Trophoblast cell (in vitro differentiated cells and primary cell): ENCODE measurements around the gene PDE4B.
A peak's percentile ranks its signal among the peaks of the same experiment; 100 is the strongest.

Experiments
- DNase-seq, 2 donors: peaks; one replicate each; pipeline ENCODE4 v3.0.0-alpha.2; 2016
- H2AFZ ChIP-seq: 2 replicates; pipeline ENCODE4 v1.6.1; 2013; ENCODE audit warnings: low read length, moderate library complexity, mild to moderate bottlenecking; ENCODE audit not compliant: insufficient read depth, poor library complexity
- H2AK5ac ChIP-seq: 2 replicates; pipeline ENCODE4 v1.6.1; 2013; ENCODE audit warnings: mild to moderate bottlenecking, low read length
- H2BK120ac ChIP-seq: 2 replicates; pipeline ENCODE4 v1.6.1; 2013; ENCODE audit warnings: low read length, mild to moderate bottlenecking, moderate library complexity; ENCODE audit not compliant: insufficient read depth, poor library complexity
- H2BK12ac ChIP-seq: 2 replicates; pipeline ENCODE4 v1.6.1; 2013; ENCODE audit warnings: mild to moderate bottlenecking, low read length, moderate library complexity
- H2BK5ac ChIP-seq: 2 replicates; pipeline ENCODE4 v1.6.1; 2013; ENCODE audit warnings: low read length, low read depth, moderate library complexity, mild to moderate bottlenecking; ENCODE audit not compliant: poor library complexity
- H3K14ac ChIP-seq: 2 replicates; pipeline ENCODE4 v1.6.1; 2013; ENCODE audit warnings: mild to moderate bottlenecking, low read length
- H3K18ac ChIP-seq: 2 replicates; pipeline ENCODE4 v1.6.1; 2013; ENCODE audit warnings: mild to moderate bottlenecking, low read length
- H3K23ac ChIP-seq: 2 replicates; pipeline ENCODE4 v1.6.1; 2013; ENCODE audit warnings: low read length
- H3K27ac ChIP-seq: 2 replicates; pipeline ENCODE4 v1.5.1; 2013; ENCODE audit warnings: low read depth, mild to moderate bottlenecking, inconsistent platforms, low read length, moderate library complexity
- H3K27me3 ChIP-seq: 2 replicates; pipeline ENCODE4 v1.6.1; 2013; ENCODE audit warnings: inconsistent platforms, mild to moderate bottlenecking, low read length, moderate library complexity; ENCODE audit not compliant: insufficient read depth
- H3K36me3 ChIP-seq, 2 experiments: 1 replicate in 1 of 2; 2 replicates in 1 of 2; pipeline ENCODE4 v1.6.1; 2013; ENCODE audit warnings: low read length in 2 of 2, mild to moderate bottlenecking in 2 of 2, moderate library complexity in 1 of 2; ENCODE audit not compliant: insufficient read depth in 2 of 2, control insufficient read depth in 1 of 2
- H3K4ac ChIP-seq: 2 replicates; pipeline ENCODE4 v1.6.1; 2013; ENCODE audit warnings: low read depth, mild to moderate bottlenecking, low read length, moderate library complexity
- H3K4me1 ChIP-seq, 2 experiments: 1 replicate in 1 of 2; 2 replicates in 1 of 2; pipeline ENCODE4 v1.6.1; 2013; ENCODE audit warnings: low read length in 2 of 2, mild to moderate bottlenecking in 2 of 2, moderate library complexity in 1 of 2; ENCODE audit not compliant: insufficient read depth in 2 of 2, control insufficient read depth in 1 of 2
- H3K4me2 ChIP-seq: 2 replicates; pipeline ENCODE4 v1.6.1; 2013; ENCODE audit warnings: inconsistent platforms, mild to moderate bottlenecking, low read length, moderate library complexity
- H3K4me3 ChIP-seq: 2 replicates; pipeline ENCODE4 v1.5.1; 2013; ENCODE audit warnings: mild to moderate bottlenecking, low read depth, low read length, inconsistent platforms
- H3K79me1 ChIP-seq: one replicate; pipeline ENCODE4 v1.6.1; 2013; ENCODE audit warnings: low read length
- H3K79me2 ChIP-seq: 2 replicates; pipeline ENCODE4 v1.6.1; 2013; ENCODE audit warnings: low read length, mild to moderate bottlenecking; ENCODE audit not compliant: control insufficient read depth, insufficient read depth, poor library complexity
- H3K9ac ChIP-seq: 2 replicates; pipeline ENCODE4 v1.6.1; 2013; ENCODE audit warnings: mild to moderate bottlenecking, low read length
- H3K9me3 ChIP-seq: 2 replicates; pipeline ENCODE4 v1.6.1; 2013; ENCODE audit warnings: low read depth, mild to moderate bottlenecking, control low read depth, inconsistent platforms, low read length; ENCODE audit not compliant: insufficient read depth
- H4K12ac ChIP-seq: 2 replicates; pipeline ENCODE4 v1.6.1; 2013; ENCODE audit warnings: low read depth, mild to moderate bottlenecking, low read length, moderate library complexity
- H4K8ac ChIP-seq: 2 replicates; pipeline ENCODE4 v1.6.1; 2013; ENCODE audit warnings: low read depth, mild to moderate bottlenecking, low read length, moderate library complexity
- H4K91ac ChIP-seq: one replicate; pipeline ENCODE4 v1.6.1; 2013; ENCODE audit warnings: low read depth, mild to moderate bottlenecking, low read length, moderate library complexity
- WGBS: extraction: QIAGEN DNeasy Blood & Tissue Kit; methylation state at CpG from one replicate; pipeline ENCODE4 v1.1.7; 2013; ENCODE audit warnings: missing lambda C conversion rate; ENCODE audit not compliant: insufficient read length, insufficient coverage; ENCODE audit errors: extremely low coverage; 5-methylcytosine and 5-hydroxymethylcytosine counted together

PDE4B gene

DNA sequence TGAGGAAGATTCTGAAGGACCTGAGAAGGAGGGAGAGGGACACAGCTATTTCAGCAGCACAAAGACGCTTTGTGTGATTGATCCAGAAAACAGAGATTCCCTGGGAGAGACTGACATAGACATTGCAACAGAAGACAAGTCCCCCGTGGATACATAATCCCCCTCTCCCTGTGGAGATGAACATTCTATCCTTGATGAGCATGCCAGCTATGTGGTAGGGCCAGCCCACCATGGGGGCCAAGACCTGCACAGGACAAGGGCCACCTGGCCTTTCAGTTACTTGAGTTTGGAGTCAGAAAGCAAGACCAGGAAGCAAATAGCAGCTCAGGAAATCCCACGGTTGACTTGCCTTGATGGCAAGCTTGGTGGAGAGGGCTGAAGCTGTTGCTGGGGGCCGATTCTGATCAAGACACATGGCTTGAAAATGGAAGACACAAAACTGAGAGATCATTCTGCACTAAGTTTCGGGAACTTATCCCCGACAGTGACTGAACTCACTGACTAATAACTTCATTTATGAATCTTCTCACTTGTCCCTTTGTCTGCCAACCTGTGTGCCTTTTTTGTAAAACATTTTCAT lies 579.9 kb downstream of the PDE4B start:
- no peak overlapping the region for H2BK12ac ChIP-seq
- H3K79me1 ChIP-seq: peaks cover 3% of the 10 kb centered on the region
- H4K91ac ChIP-seq: peak overlapping the region; percentile 64
- no peak overlapping the region for H3K4me2 ChIP-seq
- H2AFZ ChIP-seq: no peak overlapping the region
- no peaks in the 10 kb centered on the region for H3K27me3 ChIP-seq
- H3K4me1 ChIP-seq: peaks cover 0 to 7% of the 10 kb centered on the region in 2 experiments
- H3K4ac ChIP-seq: no peak overlapping the region
- H4K12ac ChIP-seq: no peak overlapping the region
- peak overlapping the region; percentile 8 for H2BK5ac ChIP-seq
- no CpG with 5 or more reads among the region's 6 CpGs for WGBS
- peaks cover 1% of the 10 kb centered on the region for H3K9me3 ChIP-seq
- no peak overlapping the region for H3K9ac ChIP-seq
- no peak overlapping the region for H3K4me3 ChIP-seq
- H3K23ac ChIP-seq: no peak overlapping the region
- no peaks in the 10 kb centered on the region for H3K79me2 ChIP-seq
- H2AK5ac ChIP-seq: peak overlapping the region; percentile 3
- H3K14ac ChIP-seq: no peak overlapping the region
- peak overlapping the region; percentile 77 for H3K27ac ChIP-seq
- DNase-seq: peak in 1 of 2 donors; percentile 27
- no peak overlapping the region for H3K18ac ChIP-seq
- H4K8ac ChIP-seq: no peak overlapping the region
- H2BK120ac ChIP-seq: peak overlapping the region; percentile 4
- H3K36me3 ChIP-seq: no peaks in the 10 kb centered on the region

DNA sequence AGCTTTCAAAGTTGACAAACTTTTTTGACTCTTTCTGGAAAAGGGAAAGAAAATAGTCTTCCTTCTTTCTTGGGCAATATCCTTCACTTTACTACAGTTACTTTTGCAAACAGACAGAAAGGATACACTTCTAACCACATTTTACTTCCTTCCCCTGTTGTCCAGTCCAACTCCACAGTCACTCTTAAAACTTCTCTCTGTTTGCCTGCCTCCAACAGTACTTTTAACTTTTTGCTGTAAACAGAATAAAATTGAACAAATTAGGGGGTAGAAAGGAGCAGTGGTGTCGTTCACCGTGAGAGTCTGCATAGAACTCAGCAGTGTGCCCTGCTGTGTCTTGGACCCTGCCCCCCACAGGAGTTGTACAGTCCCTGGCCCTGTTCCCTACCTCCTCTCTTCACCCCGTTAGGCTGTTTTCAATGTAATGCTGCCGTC lies 580.5 kb downstream of the PDE4B start:
- Histone ChIP-seq H3K9ac (no peak overlapping the region), H4K8ac (no peak overlapping the region), H3K79me2 (no peaks in the 10 kb centered on the region), H3K4me1 (peaks cover 0 to 7% of the 10 kb centered on the region in 2 experiments), H4K91ac (no peak overlapping the region), H3K18ac (no peak overlapping the region), H3K36me3 (no peaks in the 10 kb centered on the region), H2BK5ac (no peak overlapping the region), H3K27me3 (no peaks in the 10 kb centered on the region), H2BK120ac (no peak overlapping the region), H3K23ac (no peak overlapping the region), H3K9me3 (peaks cover 1% of the 10 kb centered on the region), H3K27ac (no peak overlapping the region), H3K79me1 (peaks cover 3% of the 10 kb centered on the region), H3K4ac (no peak overlapping the region), H2AFZ (no peak overlapping the region), H3K14ac (no peak overlapping the region), H4K12ac (no peak overlapping the region), H2AK5ac (no peak overlapping the region), H3K4me2 (no peak overlapping the region), H3K4me3 (no peak overlapping the region), H2BK12ac (no peak overlapping the region)
- no CpG with 5 or more reads among the region's 4 CpGs for WGBS
- no peak for DNase-seq

DNA sequence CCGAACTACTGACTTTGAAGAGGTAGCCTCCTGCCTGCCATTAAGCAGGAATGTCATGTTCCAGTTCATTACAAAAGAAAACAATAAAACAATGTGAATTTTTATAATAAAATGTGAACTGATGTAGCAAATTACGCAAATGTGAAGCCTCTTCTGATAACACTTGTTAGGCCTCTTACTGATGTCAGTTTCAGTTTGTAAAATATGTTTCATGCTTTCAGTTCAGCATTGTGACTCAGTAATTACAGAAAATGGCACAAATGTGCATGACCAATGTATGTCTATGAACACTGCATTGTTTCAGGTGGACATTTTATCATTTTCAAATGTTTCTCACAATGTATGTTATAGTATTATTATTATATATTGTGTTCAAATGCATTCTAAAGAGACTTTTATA lies 581.5 kb downstream of the PDE4B start:
- Histone ChIP-seq H3K79me2 (no peaks in the 10 kb centered on the region), H3K79me1 (peaks cover 3% of the 10 kb centered on the region), H2AK5ac (no peak overlapping the region), H2AFZ (no peak overlapping the region), H3K18ac (no peak overlapping the region), H3K27ac (no peak overlapping the region), H3K4ac (no peak overlapping the region), H4K91ac (no peak overlapping the region), H2BK120ac (no peak overlapping the region), H2BK12ac (no peak overlapping the region), H4K12ac (no peak overlapping the region), H3K23ac (no peak overlapping the region), H3K4me1 (peaks cover 0 to 7% of the 10 kb centered on the region in 2 experiments), H2BK5ac (no peak overlapping the region), H3K4me3 (no peak overlapping the region), H3K36me3 (no peaks in the 10 kb centered on the region), H3K9me3 (peaks cover 1% of the 10 kb centered on the region), H3K4me2 (no peak overlapping the region), H3K9ac (no peak overlapping the region), H4K8ac (no peak overlapping the region), H3K27me3 (no peaks in the 10 kb centered on the region), H3K14ac (no peak overlapping the region)
- no CpG with 5 or more reads among the region's 2 CpGs for WGBS
- DNase-seq: no peak

DNA sequence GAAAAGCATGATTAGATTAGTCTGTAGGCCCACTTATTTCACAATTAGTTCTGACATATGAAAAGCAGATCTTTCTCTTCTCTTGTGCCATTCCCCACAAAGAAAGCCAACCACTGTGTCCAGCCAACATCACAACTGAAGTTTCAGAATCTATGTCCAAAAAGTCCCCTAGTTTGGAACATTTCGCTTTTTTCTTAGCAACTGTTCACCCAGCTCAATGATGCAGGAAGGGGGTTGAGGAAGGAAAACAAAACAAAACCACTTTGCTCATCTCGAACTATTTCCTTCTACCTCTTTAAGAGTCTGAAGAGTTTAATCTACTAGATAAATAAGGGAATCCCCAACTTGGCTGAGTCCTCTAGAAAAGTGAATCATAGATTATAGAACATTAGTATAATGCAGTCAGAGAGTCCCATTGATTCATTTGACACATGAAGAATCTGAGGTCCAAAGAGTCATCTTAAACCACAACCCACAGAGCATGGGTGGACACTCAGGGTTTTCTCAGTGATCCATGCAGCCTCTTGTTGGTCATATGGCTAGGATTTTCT lies 581.9 kb downstream of the PDE4B start:
- no peak overlapping the region for H2BK120ac ChIP-seq
- no CpG with 5 or more reads among the region's 2 CpGs for WGBS

More for the DNA sequence above, 581.9 kb downstream of the PDE4B start:
- H3K27me3 ChIP-seq: no peaks in the 10 kb centered on the region
- H3K4ac ChIP-seq: no peak overlapping the region
- no peak overlapping the region for H2AFZ ChIP-seq
- H3K18ac ChIP-seq: no peak overlapping the region
- no peak overlapping the region for H3K4me3 ChIP-seq
- no peak overlapping the region for H2AK5ac ChIP-seq
- H3K27ac ChIP-seq: no peak overlapping the region
- no peak overlapping the region for H3K14ac ChIP-seq
- no peaks in the 10 kb centered on the region for H3K79me2 ChIP-seq
- H3K36me3 ChIP-seq: no peaks in the 10 kb centered on the region
- H4K8ac ChIP-seq: no peak overlapping the region
- H4K12ac ChIP-seq: no peak overlapping the region
- H3K79me1 ChIP-seq: peaks cover 3% of the 10 kb centered on the region
- H4K91ac ChIP-seq: no peak overlapping the region
- no peak overlapping the region for H2BK5ac ChIP-seq
- peak in 1 of 2 donors; percentile 30 for DNase-seq
- H3K9me3 ChIP-seq: peaks cover 1% of the 10 kb centered on the region
- no peak overlapping the region for H3K9ac ChIP-seq
- H3K4me2 ChIP-seq: no peak overlapping the region
- H3K23ac ChIP-seq: no peak overlapping the region
- H2BK12ac ChIP-seq: no peak overlapping the region
- H3K4me1 ChIP-seq: peaks cover 0 to 7% of the 10 kb centered on the region in 2 experiments
